ENCODE results near the gene KIAA2012.

DNA sequence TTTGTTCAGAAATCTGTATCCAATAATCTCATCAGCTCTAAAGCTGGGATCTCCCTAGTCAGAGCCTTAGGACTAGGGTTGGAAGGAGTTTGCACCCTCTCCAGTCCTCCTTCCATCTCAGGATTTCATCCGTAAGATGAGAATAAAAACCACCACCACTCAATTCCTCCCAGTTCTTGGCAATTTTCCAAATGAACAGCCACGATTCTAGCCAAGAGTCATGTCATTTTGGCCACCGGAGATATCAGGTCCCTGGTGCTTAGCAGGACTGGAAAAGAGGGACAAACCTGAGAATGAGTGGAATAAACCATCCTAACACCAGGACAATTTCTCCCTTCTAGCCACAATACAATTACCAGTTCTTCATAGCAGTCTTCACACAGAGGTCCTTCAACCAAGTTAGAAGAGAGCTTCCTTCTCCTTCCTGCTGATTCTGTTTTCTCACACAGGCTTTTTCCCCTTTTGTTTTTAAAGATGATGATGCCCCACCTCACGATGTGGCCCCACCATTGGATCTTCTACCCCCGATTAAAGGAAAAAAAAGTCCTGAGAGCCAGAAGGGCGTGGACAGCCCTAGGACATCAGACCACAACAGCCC lies 36.2 kb downstream of the KIAA2012 start:
- TF ChIP-seq, protein P1, sequence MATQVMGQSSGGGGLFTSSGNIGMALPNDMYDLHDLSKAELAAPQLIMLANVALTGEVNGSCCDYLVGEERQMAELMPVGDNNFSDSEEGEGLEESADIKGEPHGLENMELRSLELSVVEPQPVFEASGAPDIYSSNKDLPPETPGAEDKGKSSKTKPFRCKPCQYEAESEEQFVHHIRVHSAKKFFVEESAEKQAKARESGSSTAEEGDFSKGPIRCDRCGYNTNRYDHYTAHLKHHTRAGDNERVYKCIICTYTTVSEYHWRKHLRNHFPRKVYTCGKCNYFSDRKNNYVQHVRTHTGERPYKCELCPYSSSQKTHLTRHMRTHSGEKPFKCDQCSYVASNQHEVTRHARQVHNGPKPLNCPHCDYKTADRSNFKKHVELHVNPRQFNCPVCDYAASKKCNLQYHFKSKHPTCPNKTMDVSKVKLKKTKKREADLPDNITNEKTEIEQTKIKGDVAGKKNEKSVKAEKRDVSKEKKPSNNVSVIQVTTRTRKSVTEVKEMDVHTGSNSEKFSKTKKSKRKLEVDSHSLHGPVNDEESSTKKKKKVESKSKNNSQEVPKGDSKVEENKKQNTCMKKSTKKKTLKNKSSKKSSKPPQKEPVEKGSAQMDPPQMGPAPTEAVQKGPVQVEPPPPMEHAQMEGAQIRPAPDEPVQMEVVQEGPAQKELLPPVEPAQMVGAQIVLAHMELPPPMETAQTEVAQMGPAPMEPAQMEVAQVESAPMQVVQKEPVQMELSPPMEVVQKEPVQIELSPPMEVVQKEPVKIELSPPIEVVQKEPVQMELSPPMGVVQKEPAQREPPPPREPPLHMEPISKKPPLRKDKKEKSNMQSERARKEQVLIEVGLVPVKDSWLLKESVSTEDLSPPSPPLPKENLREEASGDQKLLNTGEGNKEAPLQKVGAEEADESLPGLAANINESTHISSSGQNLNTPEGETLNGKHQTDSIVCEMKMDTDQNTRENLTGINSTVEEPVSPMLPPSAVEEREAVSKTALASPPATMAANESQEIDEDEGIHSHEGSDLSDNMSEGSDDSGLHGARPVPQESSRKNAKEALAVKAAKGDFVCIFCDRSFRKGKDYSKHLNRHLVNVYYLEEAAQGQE (IDR thresholded peaks at IDR 0.05; ENCODE audit: insufficient replicate concordance, low read depth), result no peak
- TF ChIP-seq, protein P2, sequence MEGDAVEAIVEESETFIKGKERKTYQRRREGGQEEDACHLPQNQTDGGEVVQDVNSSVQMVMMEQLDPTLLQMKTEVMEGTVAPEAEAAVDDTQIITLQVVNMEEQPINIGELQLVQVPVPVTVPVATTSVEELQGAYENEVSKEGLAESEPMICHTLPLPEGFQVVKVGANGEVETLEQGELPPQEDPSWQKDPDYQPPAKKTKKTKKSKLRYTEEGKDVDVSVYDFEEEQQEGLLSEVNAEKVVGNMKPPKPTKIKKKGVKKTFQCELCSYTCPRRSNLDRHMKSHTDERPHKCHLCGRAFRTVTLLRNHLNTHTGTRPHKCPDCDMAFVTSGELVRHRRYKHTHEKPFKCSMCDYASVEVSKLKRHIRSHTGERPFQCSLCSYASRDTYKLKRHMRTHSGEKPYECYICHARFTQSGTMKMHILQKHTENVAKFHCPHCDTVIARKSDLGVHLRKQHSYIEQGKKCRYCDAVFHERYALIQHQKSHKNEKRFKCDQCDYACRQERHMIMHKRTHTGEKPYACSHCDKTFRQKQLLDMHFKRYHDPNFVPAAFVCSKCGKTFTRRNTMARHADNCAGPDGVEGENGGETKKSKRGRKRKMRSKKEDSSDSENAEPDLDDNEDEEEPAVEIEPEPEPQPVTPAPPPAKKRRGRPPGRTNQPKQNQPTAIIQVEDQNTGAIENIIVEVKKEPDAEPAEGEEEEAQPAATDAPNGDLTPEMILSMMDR (IDR thresholded peaks at IDR 0.05; ENCODE audit: insufficient read depth, low read length), result no peak
- TF ChIP-seq POLR2AphosphoS5 (IDR thresholded peaks at IDR 0.05; ENCODE audit: low read depth) (no peak), GABPA (IDR thresholded peaks at IDR 0.05; ENCODE audit: low read depth) (no peak), SPI1 (IDR thresholded peaks at IDR 0.05; ENCODE audit: borderline replicate concordance, low read depth) (no peak)

All from HL-60 (cell line).